K562 (cell line): ENCODE data around the gene KRAS. TPM values are rescaled to one million over a fixed set of nuclear protein-coding genes. Genes with fewer than 3 reads are reported as not detected.

ENCODE experiments used
- ARID1B ChIP-seq: fragments of 450-650 bp; IDR thresholded peaks from 2 replicates; pipeline ENCODE4 v1.6.1; 2016; ENCODE audit warnings: antibody characterized with exemption, mild to moderate bottlenecking, inconsistent platforms
- BRCA1 ChIP-seq, 2 experiments: fragments of 450-650 bp in 1 of 2; sonication (generic) in 1 of 2; formaldehyde crosslinking in 1 of 2; IDR thresholded peaks; 2 replicates each; pipeline versions ENCODE4 v1.5.0 to v1.6.1; 2017 to 2020; ENCODE audit warnings: mild to moderate bottlenecking in 1 of 2, missing genetic modification reagents in 1 of 2
- CCAR2 ChIP-seq: fragments of 200-400 bp; formaldehyde crosslinking; IDR thresholded peaks from 2 replicates; pipeline ENCODE4 v1.6.1; 2017; ENCODE audit warnings: mild to moderate bottlenecking, low read depth, low read length
- FOS ChIP-seq: IDR thresholded peaks from 3 replicates; pipeline ENCODE4 v1.6.1; 2011; ENCODE audit not compliant: insufficient read length; ENCODE audit errors: extremely low read depth
- PHTF2 ChIP-seq: fragments of 250-450 bp; sonication (Bioruptor Pico); IDR thresholded peaks from 2 replicates; pipeline ENCODE4 v1.5.0; 2021; ENCODE audit warnings: mild to moderate bottlenecking
- POLR2AphosphoS2 ChIP-seq: IDR thresholded peaks from 2 replicates; pipeline ENCODE4 v1.6.1; 2012; ENCODE audit warnings: low read length, improper control_type of control experiment
- RAD21 ChIP-seq, 2 experiments: fragments of 250-450 bp in 1 of 2; fragments of 450-650 bp in 1 of 2; sonication (Bioruptor Pico) in 1 of 2; formaldehyde crosslinking in 1 of 2; IDR thresholded peaks in 1 of 2; conservative IDR thresholded peaks in 1 of 2; 2 replicates each; pipeline versions ENCODE4 v1.4.0 to v1.8.0; 2020 to 2022; ENCODE audit warnings: mild to moderate bottlenecking in 2 of 2, moderate library complexity in 1 of 2
- TAF7 ChIP-seq: fragments of 450-650 bp; IDR thresholded peaks from 2 replicates; pipeline ENCODE4 v1.6.1; 2016; ENCODE audit warnings: missing genetic modification characterization, missing compliant biosample characterization
- polyA plus RNA-seq, 8 experiments: library from polyadenylated mRNA; depleted of rRNA in 4 of 8; stranded (reverse) in 5 of 8; unstranded in 3 of 8; fragments of >200 nt; fragmentation: Nextera tagmentation in 2 of 8; fragmentation: Illumina TruSeq in 1 of 8; extraction: Ambion mirVana in 2 of 8; extraction: Trizol in 1 of 8; gene quantifications; 2 replicates each; pipeline versions ENCODE4 v1.2.1 to v1.2.3, GENCODE V29; 2011 to 2014; ENCODE audit warnings: inconsistent platforms in 1 of 8, missing spikeins in 1 of 8
- total RNA-seq, 7 experiments: library from RNA; depleted of rRNA in 6 of 7; stranded (reverse); fragments of >200 nt in 6 of 7; fragmentation: Illumina TruSeq in 2 of 7; extraction: Trizol in 2 of 7; gene quantifications; 2 replicates each; pipeline versions ENCODE4 v1.2.1 to v1.2.3, GENCODE V29; 2011 to 2021; ENCODE audit warnings: low replicate concordance in 1 of 7
- TF ChIP-seq, protein P1 (sequence below), 2 experiments: fragments of 450-650 bp in 1 of 2; sonication (generic) in 1 of 2; formaldehyde crosslinking in 1 of 2; IDR thresholded peaks; 2 replicates each; pipeline versions ENCODE4 v1.7.1 to v1.9.0; 2016 to 2022; ENCODE audit warnings: inconsistent platforms in 1 of 2, mild to moderate bottlenecking in 1 of 2, missing genetic modification reagents in 1 of 2
- TF ChIP-seq, protein P2 (sequence below): IDR thresholded peaks from 3 replicates; pipeline ENCODE4 v1.6.1; 2011; ENCODE audit warnings: borderline replicate concordance, mild to moderate bottlenecking, moderate library complexity; ENCODE audit not compliant: insufficient read length; ENCODE audit errors: extremely low read depth
- TF ChIP-seq, protein P3 (sequence below): fragments of 450-650 bp; conservative IDR thresholded peaks from 2 replicates; pipeline ENCODE4 v1.6.1; 2016; ENCODE audit warnings: missing genetic modification characterization, low read depth, mild to moderate bottlenecking, control low read depth, missing compliant biosample characterization

The KRAS gene
- total and polyA plus RNA-seq, 9 of the 15 experiments (the other 6 are each of a cell fraction or from before 2014, with no cell fraction given): 7.2 to 21.2 (median 12.7) TPM

DNA sequence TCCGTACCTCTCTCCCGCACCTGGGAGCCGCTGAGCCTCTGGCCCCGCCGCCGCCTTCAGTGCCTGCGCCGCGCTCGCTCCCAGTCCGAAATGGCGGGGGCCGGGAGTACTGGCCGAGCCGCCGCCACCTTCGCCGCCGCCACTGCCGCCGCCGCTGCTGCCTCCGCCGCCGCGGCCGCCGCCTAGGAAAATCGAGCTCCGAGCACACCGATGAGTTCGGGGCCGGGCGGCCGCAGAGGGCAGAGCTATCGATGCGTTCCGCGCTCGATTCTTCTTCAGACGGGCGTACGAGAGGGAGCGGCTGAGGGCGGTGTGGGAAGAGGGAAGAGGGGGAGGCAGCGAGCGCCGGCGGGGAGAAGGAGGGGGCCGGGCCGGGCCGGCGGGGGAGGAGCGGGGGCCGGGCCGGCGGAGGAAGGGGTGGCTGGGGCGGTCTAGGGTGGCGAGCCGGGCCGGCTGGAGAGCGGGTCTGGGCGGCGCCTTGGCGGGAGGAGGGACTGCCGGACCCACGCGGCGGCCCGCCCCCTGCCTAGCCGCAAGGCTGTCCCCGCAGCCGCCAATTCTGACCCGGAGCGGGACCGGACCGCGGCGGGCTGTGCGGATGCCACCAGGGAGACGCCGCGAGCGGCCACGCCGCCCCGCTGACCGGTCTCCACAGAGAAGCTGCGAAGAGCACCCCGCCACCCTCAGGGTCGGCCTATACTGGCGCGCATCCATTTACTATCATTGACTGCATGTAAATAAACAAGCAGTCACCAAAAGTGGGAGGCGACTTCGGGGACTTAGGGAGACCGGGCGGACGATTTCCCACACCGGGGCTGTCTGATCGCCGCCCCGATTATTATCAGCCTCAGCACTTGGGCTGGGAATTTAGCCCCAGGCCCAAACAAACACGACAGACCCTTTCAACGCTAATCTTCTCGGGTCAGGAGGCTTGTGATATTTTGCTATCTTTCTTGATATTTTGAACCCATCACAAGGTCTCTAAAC is at the start of gene KRAS (continued):
- TF ChIP-seq, protein P1, sequence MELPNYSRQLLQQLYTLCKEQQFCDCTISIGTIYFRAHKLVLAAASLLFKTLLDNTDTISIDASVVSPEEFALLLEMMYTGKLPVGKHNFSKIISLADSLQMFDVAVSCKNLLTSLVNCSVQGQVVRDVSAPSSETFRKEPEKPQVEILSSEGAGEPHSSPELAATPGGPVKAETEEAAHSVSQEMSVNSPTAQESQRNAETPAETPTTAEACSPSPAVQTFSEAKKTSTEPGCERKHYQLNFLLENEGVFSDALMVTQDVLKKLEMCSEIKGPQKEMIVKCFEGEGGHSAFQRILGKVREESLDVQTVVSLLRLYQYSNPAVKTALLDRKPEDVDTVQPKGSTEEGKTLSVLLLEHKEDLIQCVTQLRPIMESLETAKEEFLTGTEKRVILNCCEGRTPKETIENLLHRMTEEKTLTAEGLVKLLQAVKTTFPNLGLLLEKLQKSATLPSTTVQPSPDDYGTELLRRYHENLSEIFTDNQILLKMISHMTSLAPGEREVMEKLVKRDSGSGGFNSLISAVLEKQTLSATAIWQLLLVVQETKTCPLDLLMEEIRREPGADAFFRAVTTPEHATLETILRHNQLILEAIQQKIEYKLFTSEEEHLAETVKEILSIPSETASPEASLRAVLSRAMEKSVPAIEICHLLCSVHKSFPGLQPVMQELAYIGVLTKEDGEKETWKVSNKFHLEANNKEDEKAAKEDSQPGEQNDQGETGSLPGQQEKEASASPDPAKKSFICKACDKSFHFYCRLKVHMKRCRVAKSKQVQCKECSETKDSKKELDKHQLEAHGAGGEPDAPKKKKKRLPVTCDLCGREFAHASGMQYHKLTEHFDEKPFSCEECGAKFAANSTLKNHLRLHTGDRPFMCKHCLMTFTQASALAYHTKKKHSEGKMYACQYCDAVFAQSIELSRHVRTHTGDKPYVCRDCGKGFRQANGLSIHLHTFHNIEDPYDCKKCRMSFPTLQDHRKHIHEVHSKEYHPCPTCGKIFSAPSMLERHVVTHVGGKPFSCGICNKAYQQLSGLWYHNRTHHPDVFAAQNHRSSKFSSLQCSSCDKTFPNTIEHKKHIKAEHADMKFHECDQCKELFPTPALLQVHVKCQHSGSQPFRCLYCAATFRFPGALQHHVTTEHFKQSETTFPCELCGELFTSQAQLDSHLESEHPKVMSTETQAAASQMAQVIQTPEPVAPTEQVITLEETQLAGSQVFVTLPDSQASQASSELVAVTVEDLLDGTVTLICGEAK (IDR thresholded peaks at IDR 0.05): no peak
- TF ChIP-seq, protein P1 (CRISPR knock-in tag; IDR thresholded peaks at IDR 0.05): no peak
- TF ChIP-seq FOS: no peak
- no peak for TF ChIP-seq POLR2AphosphoS2
- no peak for TF ChIP-seq RAD21 (CRISPR knock-in tag; conservative IDR thresholded peaks at IDR 0.05 in 1 of 2, IDR thresholded peaks at IDR 0.05 in 1 of 2)
- TF ChIP-seq PHTF2: no peak
- TF ChIP-seq ARID1B: peak; percentile 37
- no peak for TF ChIP-seq BRCA1 (IDR thresholded peaks at IDR 0.05)
- TF ChIP-seq BRCA1 (CRISPR knock-in tag; IDR thresholded peaks at IDR 0.05): no peak
- TF ChIP-seq TAF7 (tag): no peak
- TF ChIP-seq CCAR2: no peak
- TF ChIP-seq, protein P2, sequence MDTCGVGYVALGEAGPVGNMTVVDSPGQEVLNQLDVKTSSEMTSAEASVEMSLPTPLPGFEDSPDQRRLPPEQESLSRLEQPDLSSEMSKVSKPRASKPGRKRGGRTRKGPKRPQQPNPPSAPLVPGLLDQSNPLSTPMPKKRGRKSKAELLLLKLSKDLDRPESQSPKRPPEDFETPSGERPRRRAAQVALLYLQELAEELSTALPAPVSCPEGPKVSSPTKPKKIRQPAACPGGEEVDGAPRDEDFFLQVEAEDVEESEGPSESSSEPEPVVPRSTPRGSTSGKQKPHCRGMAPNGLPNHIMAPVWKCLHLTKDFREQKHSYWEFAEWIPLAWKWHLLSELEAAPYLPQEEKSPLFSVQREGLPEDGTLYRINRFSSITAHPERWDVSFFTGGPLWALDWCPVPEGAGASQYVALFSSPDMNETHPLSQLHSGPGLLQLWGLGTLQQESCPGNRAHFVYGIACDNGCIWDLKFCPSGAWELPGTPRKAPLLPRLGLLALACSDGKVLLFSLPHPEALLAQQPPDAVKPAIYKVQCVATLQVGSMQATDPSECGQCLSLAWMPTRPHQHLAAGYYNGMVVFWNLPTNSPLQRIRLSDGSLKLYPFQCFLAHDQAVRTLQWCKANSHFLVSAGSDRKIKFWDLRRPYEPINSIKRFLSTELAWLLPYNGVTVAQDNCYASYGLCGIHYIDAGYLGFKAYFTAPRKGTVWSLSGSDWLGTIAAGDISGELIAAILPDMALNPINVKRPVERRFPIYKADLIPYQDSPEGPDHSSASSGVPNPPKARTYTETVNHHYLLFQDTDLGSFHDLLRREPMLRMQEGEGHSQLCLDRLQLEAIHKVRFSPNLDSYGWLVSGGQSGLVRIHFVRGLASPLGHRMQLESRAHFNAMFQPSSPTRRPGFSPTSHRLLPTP: no peak
- TF ChIP-seq, protein P3, sequence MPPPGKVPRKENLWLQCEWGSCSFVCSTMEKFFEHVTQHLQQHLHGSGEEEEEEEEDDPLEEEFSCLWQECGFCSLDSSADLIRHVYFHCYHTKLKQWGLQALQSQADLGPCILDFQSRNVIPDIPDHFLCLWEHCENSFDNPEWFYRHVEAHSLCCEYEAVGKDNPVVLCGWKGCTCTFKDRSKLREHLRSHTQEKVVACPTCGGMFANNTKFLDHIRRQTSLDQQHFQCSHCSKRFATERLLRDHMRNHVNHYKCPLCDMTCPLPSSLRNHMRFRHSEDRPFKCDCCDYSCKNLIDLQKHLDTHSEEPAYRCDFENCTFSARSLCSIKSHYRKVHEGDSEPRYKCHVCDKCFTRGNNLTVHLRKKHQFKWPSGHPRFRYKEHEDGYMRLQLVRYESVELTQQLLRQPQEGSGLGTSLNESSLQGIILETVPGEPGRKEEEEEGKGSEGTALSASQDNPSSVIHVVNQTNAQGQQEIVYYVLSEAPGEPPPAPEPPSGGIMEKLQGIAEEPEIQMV (tag): no peak
